Astrocyte (in vitro differentiated cells and primary cell): ENCODE results near the gene HMX1.

Source experiments
- CTCF ChIP-seq: IDR thresholded peaks from 2 replicates; pipeline ENCODE4 v1.5.1; 2011; ENCODE audit warnings: low read depth, mild to moderate bottlenecking, inconsistent platforms, low read length, moderate library complexity; ENCODE audit not compliant: insufficient read depth
- EZH2 ChIP-seq: IDR thresholded peaks from 2 replicates; pipeline ENCODE4 v1.6.1; 2012; ENCODE audit warnings: mild to moderate bottlenecking, low read length, inconsistent platforms; ENCODE audit not compliant: insufficient read depth

- no peak for TF ChIP-seq CTCF
- TF ChIP-seq EZH2: no peak
Measured at GRCh38 chr4:8920289-8920965, 48.8 kb upstream of the HMX1 start.
